ENCODE data around the gene SAMM50.

SAMM50 gene

GRCh38 chr22:43928908-43929307 is 26.3 kb upstream of the SAMM50 start:
- H3K27ac ChIP-seq: no peak overlapping the region
- no peak for DNase-seq
- no peaks in the 10 kb centered on the region for H3K27me3 ChIP-seq (replicated peaks)
- H3K36me3 ChIP-seq (replicated peaks): peaks cover 36% of the 10 kb centered on the region
- TF ChIP-seq CTCF (IDR thresholded peaks at IDR 0.05; ENCODE audit: low read depth, low read length, missing control alignments): no peak
- no peak overlapping the region for H3K4me3 ChIP-seq (ENCODE audit: low read depth, low read length)
- in situ Hi-C loops (cut with HindIII; ENCODE audit: low pct_ligation_motif_present, low sequenced_read_pairs): no loop called here

DNA sequence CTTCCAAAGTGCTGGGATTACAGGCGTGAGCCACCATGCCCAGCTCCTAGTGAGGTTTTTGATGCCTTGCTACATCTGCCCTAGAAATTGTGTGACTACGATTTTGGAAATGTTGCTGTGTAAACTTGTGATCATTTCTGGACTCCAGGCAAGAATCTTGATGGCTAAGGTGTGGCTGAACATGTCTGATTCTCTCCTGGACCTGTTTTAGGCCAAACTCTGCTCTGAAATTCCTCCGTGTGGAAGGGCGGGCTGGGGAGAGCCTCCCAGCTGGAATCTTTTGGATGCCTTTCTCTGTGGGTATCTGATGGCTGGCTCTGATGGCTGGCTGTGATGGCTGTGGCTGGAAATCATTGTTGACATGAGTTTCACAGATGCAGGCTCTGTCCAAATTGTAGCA is 23.5 kb upstream of the SAMM50 start:
- peaks cover 43% of the 10 kb centered on the region for H3K36me3 ChIP-seq (replicated peaks)
- TF ChIP-seq CTCF (IDR thresholded peaks at IDR 0.05; ENCODE audit: low read depth, low read length, missing control alignments): no peak
- DNase-seq: no peak
- no peak overlapping the region for H3K27ac ChIP-seq
- H3K27me3 ChIP-seq (replicated peaks): no peaks in the 10 kb centered on the region
- no peak overlapping the region for H3K4me3 ChIP-seq (ENCODE audit: low read depth, low read length)
- in situ Hi-C loops (cut with HindIII; ENCODE audit: low pct_ligation_motif_present, low sequenced_read_pairs): no loop called here

GRCh38 chr22:43941449-43941848 is 13.8 kb upstream of the SAMM50 start:
- in situ Hi-C loops (cut with HindIII; ENCODE audit: low pct_ligation_motif_present, low sequenced_read_pairs): no loop called here

DNA sequence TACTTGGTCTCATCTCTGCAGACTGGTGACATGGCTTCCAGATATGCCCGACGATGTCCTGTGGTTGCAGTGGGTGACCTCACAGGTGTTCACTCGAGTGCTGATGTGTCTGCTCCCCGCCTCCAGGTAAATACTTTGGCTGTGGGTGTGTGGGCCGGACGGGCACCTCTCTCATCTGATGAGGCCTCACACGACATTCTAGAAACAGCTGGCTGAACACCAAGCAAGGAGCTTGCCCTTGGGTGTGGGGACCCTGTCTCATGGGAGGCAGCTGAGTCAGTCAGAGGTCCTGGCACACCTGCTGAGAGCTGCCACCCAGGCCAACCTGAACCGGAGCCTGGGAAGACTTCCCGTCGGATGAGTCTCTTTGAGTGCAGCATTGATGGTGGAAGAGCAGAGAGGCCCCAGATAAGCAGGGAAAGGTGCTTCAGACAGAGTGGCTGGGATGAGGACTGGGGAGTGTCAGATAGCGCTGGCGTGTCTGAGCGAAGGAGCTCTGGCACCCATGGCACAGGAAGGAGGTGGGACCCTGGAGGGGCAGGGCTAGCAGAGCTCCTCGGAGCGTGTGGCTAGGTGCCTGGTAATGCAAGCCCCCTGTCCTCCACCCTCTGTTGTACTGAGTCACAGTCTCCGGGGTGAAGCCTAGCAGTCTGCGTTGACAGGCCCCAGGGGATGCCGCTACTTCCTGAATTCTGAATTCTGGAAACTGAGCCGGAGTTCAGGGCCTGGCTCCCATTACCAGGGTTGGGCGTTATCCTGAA is 10.4 kb upstream of the SAMM50 start:
- Histone ChIP-seq H3K27me3 (replicated peaks) (no peaks in the 10 kb centered on the region), H3K36me3 (replicated peaks) (peaks cover 25% of the 10 kb centered on the region), H3K4me3 (ENCODE audit: low read depth, low read length) (no peak overlapping the region), H3K27ac (no peak overlapping the region)
- in situ Hi-C loops (cut with HindIII; ENCODE audit: low pct_ligation_motif_present, low sequenced_read_pairs): no loop called here
- no peak for TF ChIP-seq CTCF (IDR thresholded peaks at IDR 0.05; ENCODE audit: low read depth, low read length, missing control alignments)
- no peak for DNase-seq

More at GRCh38 chr22:43941449-43941848, 13.8 kb upstream of the SAMM50 start:
- Histone ChIP-seq H3K36me3 (replicated peaks) (peaks cover 42% of the 10 kb centered on the region), H3K27me3 (replicated peaks) (no peaks in the 10 kb centered on the region), H3K4me3 (ENCODE audit: low read depth, low read length) (no peak overlapping the region), H3K27ac (no peak overlapping the region)
- DNase-seq: no peak
- no peak for TF ChIP-seq CTCF (IDR thresholded peaks at IDR 0.05; ENCODE audit: low read depth, low read length, missing control alignments)

DNA sequence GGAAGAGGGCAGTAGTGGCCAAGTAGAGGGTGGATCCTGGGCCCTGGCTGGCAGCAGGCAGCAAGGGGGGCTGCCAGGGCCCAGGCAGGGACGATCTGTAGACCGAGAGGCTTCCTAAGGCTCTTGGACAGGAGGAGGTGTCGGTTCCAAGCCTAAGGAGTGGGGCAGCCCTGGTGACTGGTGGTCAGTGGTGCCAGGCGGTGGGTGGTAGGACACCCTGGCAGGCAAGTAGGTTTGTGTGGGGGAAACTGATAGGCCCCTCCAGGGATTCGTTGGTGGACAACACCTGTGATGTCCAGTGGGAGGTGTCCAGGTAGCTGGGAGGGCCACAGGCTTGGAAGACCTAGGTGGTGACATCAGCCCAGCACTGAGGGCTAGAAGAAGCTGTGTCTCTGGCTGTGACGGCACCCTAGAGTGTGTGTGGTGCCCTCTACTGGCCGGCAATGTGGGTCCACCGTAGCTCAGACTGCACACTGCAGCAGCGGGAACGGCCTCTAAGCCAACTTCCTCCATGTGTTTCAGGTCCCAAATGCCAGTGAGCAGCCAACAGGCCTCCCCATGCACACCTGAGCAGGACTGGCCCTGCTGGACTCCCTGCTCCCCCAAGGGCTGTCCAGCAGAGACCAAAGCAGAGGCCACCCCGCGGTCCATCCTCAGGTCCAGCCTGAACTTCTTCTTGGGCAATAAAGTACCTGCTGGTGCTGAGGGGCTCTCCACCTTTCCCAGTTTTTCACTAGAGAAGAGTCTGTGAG is 9.4 kb upstream of the SAMM50 start:
- peak; percentile 90 for TF ChIP-seq CTCF (IDR thresholded peaks at IDR 0.05; ENCODE audit: low read depth, low read length, missing control alignments)
- H3K27me3 ChIP-seq (replicated peaks): no peaks in the 10 kb centered on the region
- DNase-seq: peak; percentile 72
- H3K27ac ChIP-seq: no peak overlapping the region
- peaks cover 18% of the 10 kb centered on the region for H3K36me3 ChIP-seq (replicated peaks)
- no peak overlapping the region for H3K4me3 ChIP-seq (ENCODE audit: low read depth, low read length)
- in situ Hi-C loops (cut with HindIII; ENCODE audit: low pct_ligation_motif_present, low sequenced_read_pairs): no loop called here

Measured in brain microvascular endothelial cell (primary cell).